ENCODE measurements around the gene CITED4. TPM values are rescaled to one million over a fixed set of nuclear protein-coding genes. Genes with fewer than 3 reads are reported as not detected.

CITED4 gene
- polyA plus RNA-seq, 1 of the 3 experiments (the other 2 are of a cell fraction), result 10.1 TPM

- no peak overlapping the region for H2AFZ ChIP-seq (ENCODE audit: low read depth)
- POLR2A ChIA-PET, result no interaction called here
- peak; percentile 57 for DNase-seq
- H3F3A ChIP-seq (replicated peaks; ENCODE audit: insufficient read depth), result peaks cover 3% of the 10 kb centered on the region
- H4K20me1 ChIP-seq (ENCODE audit: insufficient read depth), result no peaks in the 10 kb centered on the region
- H3K9me2 ChIP-seq, result no peaks in the 10 kb centered on the region
- no peak overlapping the region for H3K9ac ChIP-seq
- H3K9me3 ChIP-seq, result no peaks in the 10 kb centered on the region
- H3K4me3 ChIP-seq (ENCODE audit: low read depth in 2 of 2, low read length in 1 of 2), result no peak overlapping the region
- CTCF ChIA-PET, result interaction anchor here (0.6 to 2.2 kb wide), 5 partner anchors 9 to 208 kb away, joined by 3 to 10 read pairs (median 4); no protein-coding TSS in a partner anchor
- H3K4me1 ChIP-seq (ENCODE audit: control insufficient read depth in 1 of 2, insufficient read depth in 2 of 2, low read depth in 1 of 2, low read length in 1 of 2), result peaks cover 10 to 16% of the 10 kb centered on the region in 2 experiments; a peak in 2 of 4 replicates
- no peaks in the 10 kb centered on the region for H3K79me2 ChIP-seq (ENCODE audit: insufficient read depth)
- H3K27me3 ChIP-seq (ENCODE audit: insufficient read depth), result no peaks in the 10 kb centered on the region
- no CpG with 5 or more reads among the region's 3 CpGs for WGBS (ENCODE audit: low lambda C conversion rate)
- H3K4me2 ChIP-seq, result no peak overlapping the region
- H3K27ac ChIP-seq (ENCODE audit: low read depth in 2 of 2, low read length in 1 of 2), result no peak overlapping the region
- TF ChIP-seq FOSL2 (IDR thresholded peaks at IDR 0.05; ENCODE audit: borderline replicate concordance, low read depth) (no peak), RFX5 (IDR thresholded peaks at IDR 0.05; ENCODE audit: low read length) (no peak), ELF1 (IDR thresholded peaks at IDR 0.05) (no peak), FOXM1 (IDR thresholded peaks at IDR 0.05; ENCODE audit: low read depth) (no peak), USF1 (IDR thresholded peaks at IDR 0.05; ENCODE audit: borderline replicate concordance, low read depth) (no peak), RXRA (IDR thresholded peaks at IDR 0.05; ENCODE audit: borderline replicate concordance, low read depth) (no peak), SIN3A (IDR thresholded peaks at IDR 0.05; ENCODE audit: borderline replicate concordance, low read depth, low read length) (no peak), NFIC (IDR thresholded peaks at IDR 0.05; ENCODE audit: borderline replicate concordance) (no peak), GABPA (IDR thresholded peaks at IDR 0.05; ENCODE audit: low read depth) (no peak)
- no peaks in the 10 kb centered on the region for H3K36me3 ChIP-seq (replicated peaks in 1 of 2; ENCODE audit: control insufficient read depth in 1 of 2, insufficient read depth in 2 of 2, low read length in 1 of 2)
Observed at GRCh38 chr1:40820251-40820797, 41.8 kb downstream of the CITED4 start.

GRCh38 chr1:40819101-40819500 lies 43.1 kb downstream of the CITED4 start:
- Histone ChIP-seq H4K20me1 (ENCODE audit: insufficient read depth) (no peaks in the 10 kb centered on the region), H3K4me3 (ENCODE audit: low read depth in 2 of 2, low read length in 1 of 2) (no peak overlapping the region), H3K9ac (no peak overlapping the region), H3K79me2 (ENCODE audit: insufficient read depth) (no peaks in the 10 kb centered on the region), H3K27ac (ENCODE audit: low read depth in 2 of 2, low read length in 1 of 2) (no peak overlapping the region), H3F3A (replicated peaks; ENCODE audit: insufficient read depth) (no peaks in the 10 kb centered on the region), H3K9me2 (no peaks in the 10 kb centered on the region), H2AFZ (ENCODE audit: low read depth) (no peak overlapping the region), H3K9me3 (no peaks in the 10 kb centered on the region), H3K36me3 (replicated peaks in 1 of 2; ENCODE audit: control insufficient read depth in 1 of 2, insufficient read depth in 2 of 2, low read length in 1 of 2) (no peaks in the 10 kb centered on the region), H3K4me2 (no peak overlapping the region), H3K4me1 (ENCODE audit: control insufficient read depth in 1 of 2, insufficient read depth in 2 of 2, low read depth in 1 of 2, low read length in 1 of 2) (peaks cover 0 to 13% of the 10 kb centered on the region in 2 experiments; a peak in 1 of 4 replicates), H3K27me3 (ENCODE audit: insufficient read depth) (no peaks in the 10 kb centered on the region)
- ChIA-PET CTCF (interaction anchor here (0.9 to 1.0 kb wide), 2 partner anchors 30 to 45 kb away, joined by 3 read pairs; no protein-coding TSS in a partner anchor), POLR2A (no interaction called here)
- TF ChIP-seq NRF1 (IDR thresholded peaks at IDR 0.05; ENCODE audit: low read depth, low read length), result no peak
- no peak for TF ChIP-seq USF2 (IDR thresholded peaks at IDR 0.05; ENCODE audit: borderline replicate concordance, low read depth, low read length)
- TF ChIP-seq CTCF (IDR thresholded peaks at IDR 0.05), result no peak
- TF ChIP-seq RXRA (IDR thresholded peaks at IDR 0.05; ENCODE audit: borderline replicate concordance, low read depth), result no peak
- no peak for TF ChIP-seq SIN3A (IDR thresholded peaks at IDR 0.05; ENCODE audit: borderline replicate concordance, low read depth, low read length)
- TF ChIP-seq GABPA (IDR thresholded peaks at IDR 0.05; ENCODE audit: low read depth), result no peak
- no peak for TF ChIP-seq EP300 (IDR thresholded peaks at IDR 0.05; ENCODE audit: borderline replicate concordance in 1 of 2, low read depth in 1 of 2, low read length in 1 of 2)
- no peak for TF ChIP-seq MAX (IDR thresholded peaks at IDR 0.05; ENCODE audit: low read depth)
- no peak for TF ChIP-seq MXI1 (IDR thresholded peaks at IDR 0.05; ENCODE audit: low read depth, low read length)
- no peak for TF ChIP-seq CHD2 (IDR thresholded peaks at IDR 0.05; ENCODE audit: low read length, partially characterized antibody)
- TF ChIP-seq GATA2 (CRISPR knock-in tag; IDR thresholded peaks at IDR 0.05), result no peak
- TF ChIP-seq POLR2AphosphoS5 (IDR thresholded peaks at IDR 0.05; ENCODE audit: low read depth, low read length), result no peak
- no peak for TF ChIP-seq TEAD4 (IDR thresholded peaks at IDR 0.05; ENCODE audit: borderline replicate concordance, insufficient read depth)
- no peak for TF ChIP-seq YY1 (IDR thresholded peaks at IDR 0.05; ENCODE audit: low read depth)
- no peak for TF ChIP-seq FOSL2 (IDR thresholded peaks at IDR 0.05; ENCODE audit: borderline replicate concordance, low read depth)
- no peak for TF ChIP-seq USF1 (IDR thresholded peaks at IDR 0.05; ENCODE audit: borderline replicate concordance, low read depth)
- no peak for TF ChIP-seq EZH2phosphoT487 (IDR thresholded peaks at IDR 0.05; ENCODE audit: borderline replicate concordance, low read depth)
- TF ChIP-seq TCF12 (IDR thresholded peaks at IDR 0.05), result no peak
- 95% methylated on average over 25 of the region's 26 CpGs for whole genome bisulfite sequencing (ENCODE audit: low lambda C conversion rate)
- no peak for DNase-seq
